HL-60 (cell line): ENCODE results near the gene SMOC1.

Experiments
- DNase-seq, 2 experiments: peaks; one replicate each; pipeline ENCODE4 v3.0.0-alpha.2; 2010 to 2020; ENCODE audit warnings: low read depth in 1 of 2, low spot score in 1 of 2
- H3K27ac ChIP-seq: fragments of 250-450 bp; sonication (Bioruptor Pico); replicated peaks from 2 replicates; pipeline ENCODE4 v1.5.1; 2020; ENCODE audit warnings: mild to moderate bottlenecking, moderate library complexity
- H3K27me3 ChIP-seq: fragments of 250-450 bp; sonication (Bioruptor Pico); 2 replicates; pipeline ENCODE4 v1.5.1; 2021; ENCODE audit warnings: mild to moderate bottlenecking, moderate library complexity; ENCODE audit not compliant: insufficient read depth, poor library complexity, severe bottlenecking
- H3K4me3 ChIP-seq: replicated peaks from 2 replicates; pipeline ENCODE4 v1.5.1; 2011; ENCODE audit warnings: mild to moderate bottlenecking, control low read depth, low read length; ENCODE audit not compliant: insufficient read depth
- GABPA ChIP-seq: IDR thresholded peaks from 2 replicates; pipeline ENCODE4 v1.6.1; 2012; ENCODE audit warnings: low read depth
- POLR2AphosphoS5 ChIP-seq: IDR thresholded peaks from 2 replicates; pipeline ENCODE4 v1.6.1; 2012; ENCODE audit warnings: low read depth
- SPI1 ChIP-seq: IDR thresholded peaks from 2 replicates; pipeline ENCODE4 v1.6.1; 2012; ENCODE audit warnings: low read depth, mild to moderate bottlenecking, borderline replicate concordance
- TF ChIP-seq, protein P1 (sequence below): IDR thresholded peaks from one replicate; pipeline ENCODE4 v1.5.1; 2011; ENCODE audit warnings: low read length, control low read depth, inconsistent platforms; ENCODE audit not compliant: insufficient read depth
- TF ChIP-seq, protein P2 (sequence below): IDR thresholded peaks from 2 replicates; pipeline ENCODE4 v1.6.1; 2012; ENCODE audit warnings: low read depth; ENCODE audit not compliant: insufficient replicate concordance

Gene SMOC1

DNA sequence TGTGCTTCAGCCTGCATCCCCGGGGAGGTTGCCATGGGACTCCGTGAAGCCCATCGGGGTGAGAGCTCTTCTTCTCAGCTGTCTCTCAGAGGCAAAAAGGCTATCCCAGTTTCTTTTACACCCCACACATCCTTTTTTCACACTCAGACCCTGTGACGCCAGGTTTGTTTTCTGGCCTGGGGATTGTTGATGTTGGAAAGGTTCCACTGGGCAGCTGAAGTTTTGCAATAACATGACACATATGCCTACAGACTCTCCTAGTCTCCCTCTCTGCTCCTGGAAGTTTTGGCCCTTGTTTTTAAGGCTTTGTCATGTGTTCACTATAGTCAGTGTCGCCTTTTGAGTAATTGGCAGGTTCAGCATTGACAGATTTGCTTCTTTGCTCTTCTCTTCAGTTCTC is 118.6 kb downstream of the SMOC1 start:
- TF ChIP-seq POLR2AphosphoS5 (no peak), SPI1 (no peak), GABPA (no peak)
- TF ChIP-seq, protein P1, sequence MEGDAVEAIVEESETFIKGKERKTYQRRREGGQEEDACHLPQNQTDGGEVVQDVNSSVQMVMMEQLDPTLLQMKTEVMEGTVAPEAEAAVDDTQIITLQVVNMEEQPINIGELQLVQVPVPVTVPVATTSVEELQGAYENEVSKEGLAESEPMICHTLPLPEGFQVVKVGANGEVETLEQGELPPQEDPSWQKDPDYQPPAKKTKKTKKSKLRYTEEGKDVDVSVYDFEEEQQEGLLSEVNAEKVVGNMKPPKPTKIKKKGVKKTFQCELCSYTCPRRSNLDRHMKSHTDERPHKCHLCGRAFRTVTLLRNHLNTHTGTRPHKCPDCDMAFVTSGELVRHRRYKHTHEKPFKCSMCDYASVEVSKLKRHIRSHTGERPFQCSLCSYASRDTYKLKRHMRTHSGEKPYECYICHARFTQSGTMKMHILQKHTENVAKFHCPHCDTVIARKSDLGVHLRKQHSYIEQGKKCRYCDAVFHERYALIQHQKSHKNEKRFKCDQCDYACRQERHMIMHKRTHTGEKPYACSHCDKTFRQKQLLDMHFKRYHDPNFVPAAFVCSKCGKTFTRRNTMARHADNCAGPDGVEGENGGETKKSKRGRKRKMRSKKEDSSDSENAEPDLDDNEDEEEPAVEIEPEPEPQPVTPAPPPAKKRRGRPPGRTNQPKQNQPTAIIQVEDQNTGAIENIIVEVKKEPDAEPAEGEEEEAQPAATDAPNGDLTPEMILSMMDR: no peak
- TF ChIP-seq, protein P2, sequence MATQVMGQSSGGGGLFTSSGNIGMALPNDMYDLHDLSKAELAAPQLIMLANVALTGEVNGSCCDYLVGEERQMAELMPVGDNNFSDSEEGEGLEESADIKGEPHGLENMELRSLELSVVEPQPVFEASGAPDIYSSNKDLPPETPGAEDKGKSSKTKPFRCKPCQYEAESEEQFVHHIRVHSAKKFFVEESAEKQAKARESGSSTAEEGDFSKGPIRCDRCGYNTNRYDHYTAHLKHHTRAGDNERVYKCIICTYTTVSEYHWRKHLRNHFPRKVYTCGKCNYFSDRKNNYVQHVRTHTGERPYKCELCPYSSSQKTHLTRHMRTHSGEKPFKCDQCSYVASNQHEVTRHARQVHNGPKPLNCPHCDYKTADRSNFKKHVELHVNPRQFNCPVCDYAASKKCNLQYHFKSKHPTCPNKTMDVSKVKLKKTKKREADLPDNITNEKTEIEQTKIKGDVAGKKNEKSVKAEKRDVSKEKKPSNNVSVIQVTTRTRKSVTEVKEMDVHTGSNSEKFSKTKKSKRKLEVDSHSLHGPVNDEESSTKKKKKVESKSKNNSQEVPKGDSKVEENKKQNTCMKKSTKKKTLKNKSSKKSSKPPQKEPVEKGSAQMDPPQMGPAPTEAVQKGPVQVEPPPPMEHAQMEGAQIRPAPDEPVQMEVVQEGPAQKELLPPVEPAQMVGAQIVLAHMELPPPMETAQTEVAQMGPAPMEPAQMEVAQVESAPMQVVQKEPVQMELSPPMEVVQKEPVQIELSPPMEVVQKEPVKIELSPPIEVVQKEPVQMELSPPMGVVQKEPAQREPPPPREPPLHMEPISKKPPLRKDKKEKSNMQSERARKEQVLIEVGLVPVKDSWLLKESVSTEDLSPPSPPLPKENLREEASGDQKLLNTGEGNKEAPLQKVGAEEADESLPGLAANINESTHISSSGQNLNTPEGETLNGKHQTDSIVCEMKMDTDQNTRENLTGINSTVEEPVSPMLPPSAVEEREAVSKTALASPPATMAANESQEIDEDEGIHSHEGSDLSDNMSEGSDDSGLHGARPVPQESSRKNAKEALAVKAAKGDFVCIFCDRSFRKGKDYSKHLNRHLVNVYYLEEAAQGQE: no peak

DNA sequence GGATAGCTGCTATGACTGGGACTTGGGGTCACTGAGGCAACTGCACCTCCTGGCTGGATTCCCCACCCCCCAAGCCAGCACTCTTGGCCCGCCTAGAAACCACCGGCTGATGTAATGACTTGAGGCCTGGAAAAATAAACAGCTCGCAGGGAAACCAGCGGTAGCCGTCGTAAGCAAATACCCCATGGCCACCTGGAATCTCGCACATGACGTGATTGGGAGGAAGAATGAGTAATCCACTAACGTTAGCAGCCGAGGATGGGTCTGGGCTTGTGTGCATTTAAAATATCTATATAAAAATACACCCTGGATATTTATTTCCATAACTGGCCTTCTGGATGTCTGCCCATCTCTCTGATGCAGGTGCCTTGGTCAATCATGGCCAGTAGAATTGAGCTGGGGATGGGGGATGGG is 120.1 kb downstream of the SMOC1 start:
- TF ChIP-seq, protein P1: no peak
- TF ChIP-seq GABPA: no peak
- no peak for TF ChIP-seq SPI1
- TF ChIP-seq, protein P2: no peak
- no peak for TF ChIP-seq POLR2AphosphoS5
- no peaks in the 10 kb centered on the region for H3K27me3 ChIP-seq
- DNase-seq: no peak
- H3K27ac ChIP-seq: no peak overlapping the region
- no peak overlapping the region for H3K4me3 ChIP-seq

More for the DNA sequence above, 118.6 kb downstream of the SMOC1 start:
- H3K4me3 ChIP-seq: no peak overlapping the region
- H3K27ac ChIP-seq: no peak overlapping the region
- no peaks in the 10 kb centered on the region for H3K27me3 ChIP-seq
- DNase-seq: no peak

DNA sequence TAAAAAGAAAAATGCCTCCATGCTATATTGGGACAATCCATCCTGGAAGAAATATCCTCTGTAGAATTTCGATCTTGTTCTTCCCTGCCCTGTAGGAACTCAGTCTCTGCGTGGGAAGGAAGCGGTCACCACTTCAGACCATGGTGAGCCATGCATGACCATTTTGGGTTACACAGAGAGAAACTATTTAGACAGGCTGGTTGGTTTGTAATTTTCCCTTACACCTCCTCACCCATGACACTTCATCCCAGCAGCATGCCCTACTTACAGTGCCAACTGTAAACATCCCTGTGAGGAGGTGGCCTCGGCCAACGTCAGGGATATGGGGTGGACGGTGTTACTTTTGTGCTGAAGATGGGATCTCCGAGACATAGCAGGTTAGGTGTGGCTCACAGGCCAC is 121.4 kb downstream of the SMOC1 start:
- Histone ChIP-seq H3K4me3 (no peak overlapping the region), H3K27me3 (no peaks in the 10 kb centered on the region), H3K27ac (no peak overlapping the region)
- TF ChIP-seq POLR2AphosphoS5 (no peak), SPI1 (no peak), GABPA (no peak)
- TF ChIP-seq, protein P2: no peak
- TF ChIP-seq, protein P1: no peak
- DNase-seq: no peak
